ENCODE measurements around the gene TXNDC8. TPM values are rescaled to one million over a fixed set of nuclear protein-coding genes. Genes with fewer than 3 reads are reported as not detected.

TXNDC8 gene
- total RNA-seq, 3 donors from 2014 or later (not counting 1 experiment from before 2014, with no cell fraction given) = not detected

GRCh38 chr9:110255034-110255462, 82.6 kb downstream of the TXNDC8 start:
- Histone ChIP-seq H3K27me3 (ENCODE audit: control insufficient read depth, insufficient read depth, low read length) (no peaks in the 10 kb centered on the region), H3K4me1 (ENCODE audit: control insufficient read depth, insufficient read depth, low read length) (peaks cover 22% of the 10 kb centered on the region), H3K9me3 (ENCODE audit: control insufficient read depth, insufficient read depth, low read length) (no peaks in the 10 kb centered on the region), H3K36me3 (ENCODE audit: control insufficient read depth, insufficient read depth, low read length) (no peaks in the 10 kb centered on the region), H3K4me3 (ENCODE audit: low read length) (peak overlapping the region; percentile 97), H3K27ac (ENCODE audit: low read length) (peak overlapping the region; percentile 56)
- peak overlapping the region; percentile 77 to 81 for H3K27ac Mint-ChIP-seq
- H3K27me3 Mint-ChIP-seq (ENCODE audit: low read depth in 2 of 2) = no peaks in the 10 kb centered on the region
- TF ChIP-seq CTCF (IDR thresholded peaks at IDR 0.05) = no peak
- H3K4me1 Mint-ChIP-seq = peaks cover 29 to 44% of the 10 kb centered on the region in 2 donors
- whole genome bisulfite sequencing (ENCODE audit: insufficient coverage) = 5% methylated on average over 17 of the region's 17 CpGs
- intact Hi-C loops (cut with micrococcal nuclease) = no loop called here
- peak in 1 of 2 donors; percentile 36 for DNase-seq
- H3K4me3 Mint-ChIP-seq = peak overlapping the region; percentile 99
- no peaks in the 10 kb centered on the region for H3K36me3 Mint-ChIP-seq
- no peak for ATAC-seq
- no peaks in the 10 kb centered on the region for H3K9me3 Mint-ChIP-seq

DNA sequence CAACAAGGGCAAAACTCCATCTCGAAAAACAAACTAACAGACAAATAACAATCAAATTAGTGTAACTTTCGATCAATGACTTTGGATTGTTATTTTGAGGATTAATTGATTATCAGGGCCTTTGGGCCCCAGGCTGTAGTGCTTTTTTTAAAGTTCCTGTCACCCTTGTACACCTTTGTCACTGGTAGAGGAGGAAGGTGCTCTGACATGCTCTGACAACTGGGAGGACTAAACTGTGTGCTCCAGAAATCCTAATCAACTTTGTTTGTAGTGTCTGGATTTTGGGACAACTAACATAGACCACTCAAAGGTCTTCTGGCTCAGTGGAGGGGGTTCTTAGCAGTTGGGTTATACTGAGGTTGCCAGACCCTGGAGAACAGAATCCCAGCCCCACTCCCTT, 83.2 kb downstream of the TXNDC8 start:
- intact Hi-C loops (cut with micrococcal nuclease) = no loop called here

More for the DNA sequence above, 83.2 kb downstream of the TXNDC8 start:
- Histone ChIP-seq H3K9me3 (ENCODE audit: control insufficient read depth, insufficient read depth, low read length) (no peaks in the 10 kb centered on the region), H3K27me3 (ENCODE audit: control insufficient read depth, insufficient read depth, low read length) (no peaks in the 10 kb centered on the region), H3K36me3 (ENCODE audit: control insufficient read depth, insufficient read depth, low read length) (no peaks in the 10 kb centered on the region), H3K4me3 (ENCODE audit: low read length) (no peak overlapping the region), H3K27ac (ENCODE audit: low read length) (peak overlapping the region; percentile 56), H3K4me1 (ENCODE audit: control insufficient read depth, insufficient read depth, low read length) (peaks cover 22% of the 10 kb centered on the region)
- TF ChIP-seq CTCF (IDR thresholded peaks at IDR 0.05) = no peak
- no peaks in the 10 kb centered on the region for H3K27me3 Mint-ChIP-seq (ENCODE audit: low read depth in 2 of 2)
- no CpG with 5 or more reads among the region's 2 CpGs for WGBS (ENCODE audit: insufficient coverage)
- peak overlapping the region; percentile 99 for H3K4me3 Mint-ChIP-seq
- H3K36me3 Mint-ChIP-seq = no peaks in the 10 kb centered on the region
- peak overlapping the region; percentile 77 to 81 for H3K27ac Mint-ChIP-seq
- ATAC-seq (no peak), DNase-seq (peak in 1 of 2 donors; percentile 10)
- peaks cover 29 to 44% of the 10 kb centered on the region in 2 donors for H3K4me1 Mint-ChIP-seq
- no peaks in the 10 kb centered on the region for H3K9me3 Mint-ChIP-seq

Other genes starting within 250 kb of the TXNDC8 start
- not detected for gene C9orf152, start 129.7 kb downstream of the TXNDC8 start, total RNA-seq
- gene TXN, start 81.4 kb downstream of the TXNDC8 start, total RNA-seq = 10 to 100 TPM; 27.2 to 41.9 (median 36.8) TPM
- not detected for gene SVEP1, start 241.9 kb upstream of the TXNDC8 start, total RNA-seq

All from natural killer cell (primary cell).